HG03175 (cell line): ENCODE data around the gene CRIM1.

ENCODE experiments used
- ATAC-seq: cut with Tn5 transposase; IDR thresholded peaks from one replicate; pipeline ENCODE4 v1.9.1; 2021; ENCODE audit warnings: mild to moderate bottlenecking, moderate library complexity; ENCODE audit not compliant: unreplicated experiment

Gene CRIM1

DNA sequence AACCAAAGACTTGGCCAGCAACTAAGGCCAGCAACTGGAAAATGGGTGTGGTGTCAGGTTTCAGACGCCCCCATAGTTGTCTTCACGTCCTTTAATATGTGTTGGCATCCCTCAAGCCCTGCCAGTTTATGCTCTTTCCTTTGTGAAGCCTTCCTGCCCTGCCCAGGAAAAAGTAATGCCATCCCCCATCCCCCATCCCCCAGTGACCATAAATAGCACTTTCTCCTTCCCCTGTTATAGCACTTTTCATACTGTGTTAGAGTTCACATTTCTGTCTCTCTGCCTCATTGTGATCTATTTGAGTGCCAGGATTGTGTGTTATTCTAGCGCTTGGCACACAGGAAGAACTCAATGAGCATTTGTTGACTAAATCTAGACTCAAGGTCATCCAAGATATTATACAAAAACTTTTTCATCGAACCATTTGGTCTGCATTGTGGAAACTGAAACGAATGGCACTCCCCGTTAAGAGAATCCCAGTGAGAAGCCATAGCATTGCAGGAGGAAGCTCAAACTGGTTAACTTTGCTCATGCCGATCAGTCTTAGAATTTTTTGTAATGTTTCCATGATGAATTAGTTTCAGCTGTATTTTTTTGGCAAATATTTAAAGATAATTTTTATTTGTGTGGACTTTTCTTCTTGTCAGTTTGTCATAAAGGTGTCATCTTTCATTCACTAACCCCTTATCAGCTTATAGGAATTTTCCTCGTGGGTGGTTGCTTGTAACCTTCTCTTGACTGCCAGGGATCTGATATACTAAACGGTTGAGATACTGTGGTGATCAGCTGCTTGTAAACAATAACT, 15.7 kb downstream of the CRIM1 start:
- no peak for ATAC-seq

DNA sequence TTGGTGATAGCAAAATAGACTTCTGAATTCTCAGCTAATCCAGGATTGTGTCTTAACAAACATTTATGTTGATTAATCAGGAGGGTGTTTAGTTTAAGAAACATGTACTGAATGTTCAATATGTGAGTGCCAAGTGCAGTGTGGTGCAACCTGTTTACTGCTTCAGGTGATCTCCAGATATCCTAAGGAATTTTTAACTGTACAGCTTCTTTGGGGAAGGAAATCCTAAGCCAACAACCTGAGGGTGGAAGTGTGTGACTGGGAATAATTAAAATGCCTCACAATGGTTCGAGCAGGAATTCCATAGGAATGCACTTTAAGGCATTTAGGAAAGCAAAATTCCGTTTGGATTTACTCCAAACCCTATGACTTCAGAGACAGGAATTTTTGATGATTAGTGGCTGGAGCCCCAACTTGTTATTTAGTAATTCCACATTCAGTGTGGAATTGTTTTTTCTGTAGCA, 16.4 kb downstream of the CRIM1 start:
- no peak for ATAC-seq

- ATAC-seq, result no peak
These were observed 17.8 kb downstream of the CRIM1 start for GRCh38 chr2:36373149-36373926.

GRCh38 chr2:36374585-36374984, 19.0 kb downstream of the CRIM1 start:
- no peak for ATAC-seq

DNA sequence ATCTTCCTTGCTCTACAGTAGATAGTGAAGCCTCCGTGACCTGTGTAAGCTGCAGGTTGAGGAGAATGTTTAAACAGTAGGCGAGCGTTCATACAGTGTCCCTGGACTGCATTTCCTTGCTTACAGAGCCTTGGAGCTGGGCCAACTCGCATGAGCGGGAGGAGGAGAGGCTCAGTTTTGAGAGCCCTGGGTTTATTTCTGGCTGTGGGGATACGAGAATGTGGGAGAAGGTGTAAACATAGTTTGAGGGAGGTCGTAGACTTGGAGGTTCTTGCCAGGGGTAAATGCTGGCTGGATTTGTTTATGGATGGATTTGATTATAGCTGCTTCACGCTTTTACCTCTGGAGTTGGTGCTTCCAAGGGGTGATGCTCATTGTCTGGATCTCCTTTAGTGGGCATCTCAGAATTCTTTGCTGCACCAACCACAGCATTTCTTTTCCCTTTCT, 20.8 kb downstream of the CRIM1 start:
- no peak for ATAC-seq

DNA sequence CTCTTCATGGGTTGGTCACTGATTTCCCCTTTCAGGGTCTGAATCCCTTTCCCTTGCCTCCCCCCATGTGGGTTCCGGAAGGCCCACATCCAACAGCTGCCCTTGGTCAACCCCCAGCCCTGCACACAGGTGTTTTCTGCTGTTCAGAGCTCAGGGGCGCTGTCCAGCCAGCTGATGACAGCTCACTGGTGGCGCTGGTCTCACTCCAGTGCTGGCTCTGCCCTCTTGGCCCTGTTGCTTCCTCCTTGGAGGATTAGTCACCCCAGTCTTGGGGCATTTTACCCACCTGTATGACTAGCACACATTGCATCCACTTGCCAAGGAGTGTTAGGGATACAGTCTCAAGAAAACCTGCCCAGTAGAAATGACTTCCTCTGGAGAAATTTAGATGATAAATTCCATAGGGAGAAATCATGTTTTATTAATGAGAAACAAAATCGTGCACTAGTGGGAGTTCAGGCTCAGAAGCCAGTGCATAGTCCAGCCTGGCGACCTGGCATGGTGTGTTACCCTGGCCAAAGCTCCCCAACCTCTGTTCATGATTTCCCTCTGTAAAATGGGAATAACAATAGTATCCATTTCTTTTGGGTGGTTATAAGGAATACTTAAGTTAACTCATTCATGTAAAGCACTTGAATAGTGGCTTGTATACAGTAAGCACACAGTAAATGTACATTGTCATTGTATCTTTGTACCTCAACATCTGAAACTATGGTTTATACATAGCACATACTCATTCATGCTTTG, 21.6 kb downstream of the CRIM1 start:
- ATAC-seq, result no peak

GRCh38 chr2:36379710-36380448, 24.3 kb downstream of the CRIM1 start:
- no peak for ATAC-seq

- ATAC-seq, result no peak
These were observed 25.3 kb downstream of the CRIM1 start for GRCh38 chr2:36380624-36381481.

DNA sequence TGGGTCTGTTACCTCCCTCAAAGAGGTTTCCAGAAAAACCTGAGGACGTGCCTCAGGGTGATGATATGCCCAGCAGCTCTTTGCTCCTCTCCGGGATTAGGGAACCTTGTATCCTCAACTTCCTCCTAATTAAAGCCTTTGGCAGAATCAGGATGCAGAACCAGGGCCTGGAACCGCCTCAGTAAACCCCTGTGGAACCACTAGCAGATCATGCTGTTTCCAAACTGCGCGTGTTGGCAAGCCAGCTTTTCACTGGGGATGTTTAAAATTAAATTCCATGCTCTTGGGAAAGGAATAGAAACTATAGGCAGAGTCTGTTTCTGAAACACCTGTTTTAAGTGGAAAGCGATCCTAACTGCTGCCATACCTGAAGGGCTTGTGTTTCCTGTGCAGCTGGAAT, 26.4 kb downstream of the CRIM1 start:
- no peak for ATAC-seq

- ATAC-seq, result no peak
These were observed 26.9 kb downstream of the CRIM1 start for GRCh38 chr2:36382472-36382871.

DNA sequence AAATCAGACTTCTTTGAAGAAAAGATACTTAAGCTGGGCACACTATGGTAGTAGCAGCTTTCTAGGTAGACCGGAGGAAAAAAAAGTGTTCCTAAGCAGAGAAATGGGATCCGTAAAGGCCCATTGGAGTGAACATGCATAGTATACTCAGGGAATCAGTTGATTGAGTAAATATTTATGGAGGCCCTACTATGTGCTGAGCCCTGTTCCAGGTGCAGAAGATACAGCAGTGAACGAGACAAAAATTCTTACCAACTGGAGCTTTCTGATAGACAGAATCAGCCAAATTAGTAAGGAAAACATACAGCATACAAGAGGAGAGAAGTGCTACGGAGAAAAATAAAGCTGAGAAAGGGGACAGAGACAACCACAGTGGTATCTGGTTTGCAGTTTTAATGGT, 28.1 kb downstream of the CRIM1 start:
- no peak for ATAC-seq

DNA sequence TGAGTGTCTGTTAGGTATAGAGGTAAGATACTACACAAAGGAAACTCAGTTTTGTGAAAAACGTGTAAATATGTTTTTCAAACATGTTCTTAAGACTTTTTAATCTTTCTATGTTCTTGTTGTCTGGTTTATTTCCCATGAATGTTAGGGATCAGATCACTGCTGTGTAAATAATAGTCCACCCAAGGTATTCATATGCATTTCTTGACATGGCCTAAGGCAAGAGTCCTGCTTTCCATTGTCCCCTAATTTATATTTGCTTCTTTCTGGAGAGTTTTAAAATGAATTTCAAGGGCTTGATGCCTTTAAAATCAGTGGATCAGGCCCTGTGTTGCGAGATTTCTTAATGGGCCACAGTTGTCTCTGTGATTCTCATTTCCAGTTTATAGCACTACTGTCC, 28.9 kb downstream of the CRIM1 start:
- no peak for ATAC-seq

DNA sequence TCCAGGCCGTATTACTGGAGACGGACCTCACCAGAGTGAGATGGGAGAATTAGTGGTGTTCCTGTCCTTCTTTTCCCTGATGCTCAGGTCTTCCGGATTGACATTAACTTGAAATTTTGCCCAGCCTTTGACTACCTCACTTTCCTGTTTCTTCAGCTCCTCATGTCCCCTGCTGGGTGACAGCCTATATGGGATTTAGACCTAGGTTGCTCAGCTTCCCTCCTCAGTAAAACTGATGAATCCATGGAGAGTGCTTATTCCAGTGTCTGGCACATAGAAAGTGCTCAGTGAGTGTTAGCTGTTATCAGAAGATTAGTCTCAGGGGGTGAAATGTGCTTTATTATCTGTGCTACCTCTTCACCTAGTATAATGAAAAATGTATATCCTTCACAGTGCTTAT, 30.0 kb downstream of the CRIM1 start:
- no peak for ATAC-seq

GRCh38 chr2:36387258-36387916, 31.8 kb downstream of the CRIM1 start:
- peak; percentile 66 for ATAC-seq

GRCh38 chr2:36388472-36388871, 32.9 kb downstream of the CRIM1 start:
- ATAC-seq, result no peak

DNA sequence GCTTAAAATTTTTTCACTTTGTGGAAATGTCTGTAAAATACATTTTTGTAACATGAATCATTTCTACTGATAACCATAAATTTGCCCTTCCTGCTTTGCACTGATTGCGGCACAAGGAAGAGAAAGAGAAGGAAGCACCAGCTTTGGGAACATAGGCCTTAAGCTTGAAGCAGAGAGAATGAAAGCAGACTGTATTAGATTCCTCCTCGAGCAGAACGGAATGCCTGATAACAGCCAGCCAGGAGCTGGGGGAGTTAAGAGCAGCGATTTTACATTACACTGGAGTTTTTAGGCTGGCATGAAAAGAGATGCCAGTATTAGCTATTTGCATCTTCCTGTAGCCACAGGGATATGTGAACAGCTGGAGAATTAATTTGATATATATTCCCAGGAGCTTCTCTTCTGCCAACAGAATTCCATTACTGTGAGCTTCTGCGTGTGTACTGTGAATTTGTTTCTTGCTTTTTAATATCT, 33.5 kb downstream of the CRIM1 start:
- no peak for ATAC-seq

- no peak for ATAC-seq
These were observed 34.0 kb downstream of the CRIM1 start for GRCh38 chr2:36389577-36389976.

DNA sequence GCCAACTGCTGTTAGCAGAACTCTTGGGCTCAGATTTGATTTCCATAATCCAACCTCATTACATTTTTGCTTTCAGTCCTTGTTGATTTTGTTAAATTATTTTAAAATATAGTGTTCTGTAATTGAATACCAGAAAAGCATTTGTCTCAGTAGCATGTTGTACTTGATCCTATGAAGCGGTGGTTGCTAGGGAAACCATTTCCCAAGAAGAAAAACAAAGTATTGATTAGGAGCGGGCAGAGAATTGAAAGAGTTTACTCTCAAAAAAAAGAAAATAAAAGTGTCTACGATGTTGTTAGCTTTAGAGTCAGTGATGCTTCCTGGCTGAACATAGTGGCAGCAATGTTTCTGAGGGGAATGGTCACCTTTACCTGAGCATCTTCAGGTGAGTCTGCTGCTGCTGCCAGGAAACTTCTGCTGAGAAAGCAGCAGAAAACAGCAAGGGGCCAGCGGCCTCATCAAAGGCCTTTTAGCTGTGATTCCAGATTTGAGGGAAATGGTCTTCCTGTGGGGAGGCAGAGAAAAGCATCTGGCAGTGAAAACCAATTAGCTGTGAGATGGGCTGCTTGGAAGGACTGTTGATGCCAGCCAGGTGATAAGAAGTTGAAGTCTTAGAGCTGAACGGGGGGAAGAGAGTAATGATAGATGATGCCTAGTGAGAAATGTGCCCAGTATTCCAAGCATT, 37.1 kb downstream of the CRIM1 start:
- no peak for ATAC-seq
